Endothelial cell of umbilical vein (primary cell): ENCODE data around the gene RPS6KA1. TPM values are rescaled to one million over a fixed set of nuclear protein-coding genes. Genes with fewer than 3 reads are reported as not detected.

ENCODE experiments used
- BruUV-seq: library from RNA; stranded (reverse); fragments of 400-500 nt; replicated peaks from 2 replicates; lab custom pipeline; 2021; lab: Mats Ljungman, UMichigan
- CTCF ChIA-PET: fragments of 300-600, 350-600 bp; sonication (Branson Sonifier 250); formaldehyde crosslinking; loops from one replicate; lab custom pipeline; 2021; ENCODE audit warnings: antibody characterized with exemption, inconsistent platforms; lab: Charles Lee
- POLR2A ChIA-PET: fragments of 300-600, 350-600 bp; sonication (Branson Sonifier 250); formaldehyde crosslinking; loops from one replicate; lab custom pipeline; 2021; ENCODE audit warnings: antibody characterized with exemption, inconsistent platforms; lab: Charles Lee
- DNase-seq: peaks from one replicate; pipeline ENCODE4 v3.0.0-alpha.2; 2011; ENCODE audit warnings: low read depth, low spot score
- FAIRE-seq: peaks from 2 replicates; lab custom pipeline; 2011; peaks lifted over from hg19 to GRCh38; lab: Jason Lieb, UNC
- H2AFZ ChIP-seq: 2 replicates; pipeline ENCODE4 v1.6.0; 2012; ENCODE audit warnings: low read depth, low read length, control low read depth, inconsistent platforms
- H3K27ac ChIP-seq: 2 replicates; pipeline ENCODE4 v1.5.1; 2011; ENCODE audit warnings: low read depth, mild to moderate bottlenecking, control low read depth, low read length, moderate library complexity; ENCODE audit not compliant: insufficient read depth
- H3K27me3 ChIP-seq, 2 experiments: 2 replicates each; pipeline versions ENCODE4 v1.6.0 to v1.6.1; 2011; ENCODE audit warnings: low read length in 2 of 2, mixed read lengths in 1 of 2; ENCODE audit not compliant: control insufficient read depth in 2 of 2, insufficient read depth in 2 of 2
- H3K36me3 ChIP-seq, 2 experiments: 2 replicates in 1 of 2; 3 replicates in 1 of 2; pipeline ENCODE4 v1.5.1; 2011; ENCODE audit warnings: low read length in 2 of 2, mild to moderate bottlenecking in 1 of 2, moderate library complexity in 1 of 2; ENCODE audit not compliant: control insufficient read depth in 2 of 2, insufficient read depth in 2 of 2; ENCODE audit errors: extremely low read depth in 1 of 2
- H3K4me1 ChIP-seq: 3 replicates; pipeline ENCODE4 v1.5.1; 2011; ENCODE audit warnings: mild to moderate bottlenecking, low read length; ENCODE audit not compliant: control insufficient read depth, insufficient read depth; ENCODE audit errors: extremely low read depth
- H3K4me2 ChIP-seq: 2 replicates; pipeline ENCODE4 v1.6.1; 2011; ENCODE audit warnings: low read length, control low read depth, mixed read lengths; ENCODE audit not compliant: insufficient read depth
- H3K4me3 ChIP-seq, 3 experiments: fragments of 200-600 bp in 1 of 3; sonication (generic), shearing (Covaris generic) in 1 of 3; replicated peaks in 1 of 3; 2 replicates each; pipeline ENCODE4 v1.5.1; 2011 to 2016; ENCODE audit warnings: control low read depth in 3 of 3, low read length in 3 of 3, mild to moderate bottlenecking in 2 of 3, inconsistent platforms in 1 of 3, low read depth in 1 of 3, moderate library complexity in 1 of 3; ENCODE audit not compliant: insufficient read depth in 1 of 3
- H3K79me2 ChIP-seq: 2 replicates; pipeline ENCODE4 v1.6.0; 2012; ENCODE audit warnings: low read length, inconsistent platforms; ENCODE audit not compliant: control insufficient read depth, insufficient read depth
- H3K9ac ChIP-seq: replicated peaks from 2 replicates; pipeline ENCODE3; 2011; ENCODE audit warnings: low read length, control low read depth; ENCODE audit not compliant: insufficient read depth; ENCODE audit errors: extremely low read depth
- H3K9me1 ChIP-seq: replicated peaks from 3 replicates; pipeline ENCODE4 v1.6.0; 2011; ENCODE audit warnings: mild to moderate bottlenecking, low read length; ENCODE audit not compliant: control insufficient read depth, insufficient read depth; ENCODE audit errors: extremely low read depth
- H3K9me3 ChIP-seq: replicated peaks from 2 replicates; pipeline ENCODE4 v1.5.1; 2012; ENCODE audit warnings: low read length, inconsistent platforms; ENCODE audit not compliant: control insufficient read depth, insufficient read depth
- H4K20me1 ChIP-seq: replicated peaks from 2 replicates; pipeline ENCODE3; 2011; ENCODE audit warnings: mild to moderate bottlenecking, low read length; ENCODE audit not compliant: control insufficient read depth, insufficient read depth; ENCODE audit errors: extremely low read depth
- CTCF ChIP-seq, 2 donors: IDR thresholded peaks; 1 replicate in 1 of 2; 2 replicates in 1 of 2; pipeline ENCODE4 v1.5.1; 2011; ENCODE audit warnings: low read length in 2 of 2, mild to moderate bottlenecking in 2 of 2, moderate library complexity in 2 of 2, control low read depth in 1 of 2, inconsistent platforms in 1 of 2, low read depth in 1 of 2; ENCODE audit not compliant: insufficient read depth in 1 of 2; ENCODE audit errors: extremely low read depth in 1 of 2
- EZH2 ChIP-seq: IDR thresholded peaks from 2 replicates; pipeline ENCODE4 v1.6.1; 2012; ENCODE audit warnings: borderline replicate concordance, low read depth, mild to moderate bottlenecking, moderate library complexity, low read length, inconsistent platforms; ENCODE audit not compliant: severe bottlenecking
- FOS ChIP-seq: IDR thresholded peaks from 2 replicates; pipeline ENCODE4 v1.6.1; 2011; ENCODE audit warnings: mild to moderate bottlenecking, low read length, moderate library complexity, borderline replicate concordance; ENCODE audit not compliant: insufficient read depth
- JUN ChIP-seq: IDR thresholded peaks from 2 replicates; pipeline ENCODE4 v1.6.1; 2011; ENCODE audit warnings: borderline replicate concordance, low read depth; ENCODE audit not compliant: insufficient read length, insufficient read depth
- POLR2AphosphoS5 ChIP-seq: IDR thresholded peaks from 2 replicates; pipeline ENCODE4 v1.6.1; 2012; ENCODE audit warnings: low read depth, mild to moderate bottlenecking, control low read depth, low read length, moderate library complexity; ENCODE audit not compliant: insufficient read depth
- dilution Hi-C: fragments of 300-500 bp; cut with MboI; formaldehyde crosslinking; loops from one replicate; pipeline ENCODE4 v1.15.0; 2019; ENCODE audit warnings: low sequenced_read_pairs; ENCODE audit not compliant: extremely low pct_ligation_motif_present
- intact Hi-C: fragments of 100-400 bp; cut with micrococcal nuclease; formaldehyde crosslinking; loops from one replicate; pipeline ENCODE4 v1.10.0; 2022
- polyA plus RNA-seq, 4 experiments: library from polyadenylated mRNA; depleted of rRNA in 3 of 4; stranded (reverse) in 3 of 4; unstranded in 1 of 4; fragments of >200 nt; gene quantifications; 2 replicates each; pipeline versions ENCODE4 v1.2.1 to v1.2.3, GENCODE V29; 2011 to 2012; ENCODE audit warnings: missing spikeins in 1 of 4
- total RNA-seq: library from RNA; stranded (reverse); gene quantifications from 2 replicates; pipeline ENCODE4 v1.2.3, GENCODE V29; 2021

The RPS6KA1 gene
- total and polyA plus RNA-seq, 2 donors (not counting 3 experiments of a cell fraction or from before 2014, with no cell fraction given), result 6.7 to 15.5 TPM

DNA sequence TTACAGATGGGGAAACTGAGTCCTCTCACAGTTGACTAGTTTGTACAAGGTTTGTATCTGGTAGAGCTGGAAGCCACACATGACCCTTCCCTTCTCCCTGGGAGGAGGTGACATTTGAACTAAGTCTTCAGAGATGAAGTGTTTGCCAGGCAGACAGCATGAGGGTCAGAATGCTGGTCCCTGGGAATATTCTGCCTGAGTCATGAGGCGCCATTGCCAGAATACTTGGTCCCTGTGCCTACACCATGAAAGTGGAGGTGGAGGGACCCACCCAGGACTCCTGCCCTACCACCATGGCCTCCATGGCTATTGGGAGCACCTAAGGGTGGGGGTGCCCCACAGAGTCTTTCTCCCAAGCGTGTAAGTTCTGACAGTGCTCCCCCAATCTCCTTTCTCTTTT lies 7.0 kb downstream of the RPS6KA1 start:
- intact Hi-C loops, result no loop called here
- FAIRE-seq, result no peak
- BruUV-seq, result no TSS peak

More for the DNA sequence above, 7.0 kb downstream of the RPS6KA1 start:
- ChIA-PET CTCF (interaction anchor here (1.2 kb wide), 1 partner anchor 1623 kb away, joined by 4 read pairs; no protein-coding TSS in a partner anchor), POLR2A (no interaction called here)
- no peak overlapping the region for H3K9ac ChIP-seq
- H3K4me3 ChIP-seq, result no peak overlapping the region
- H3K9me1 ChIP-seq, result no peaks in the 10 kb centered on the region
- no peaks in the 10 kb centered on the region for H3K36me3 ChIP-seq
- dilution Hi-C loops, result no loop called here
- H3K4me1 ChIP-seq, result no peaks in the 10 kb centered on the region
- TF ChIP-seq FOS (no peak), JUN (no peak), CTCF (IDR thresholded peaks at IDR 0.05; ENCODE audit: extremely low read depth in 1 of 2, insufficient read depth in 1 of 2, low read depth in 1 of 2, low read length in 2 of 2) (no peak), POLR2AphosphoS5 (no peak), EZH2 (no peak)
- no peak overlapping the region for H3K27ac ChIP-seq
- DNase-seq, result no peak
- no peaks in the 10 kb centered on the region for H3K9me3 ChIP-seq
- H2AFZ ChIP-seq, result no peak overlapping the region
- no peaks in the 10 kb centered on the region for H3K79me2 ChIP-seq
- no peaks in the 10 kb centered on the region for H4K20me1 ChIP-seq
- no peaks in the 10 kb centered on the region for H3K27me3 ChIP-seq
- H3K4me2 ChIP-seq, result no peak overlapping the region
